Natural killer cell (primary cell): ENCODE results near the gene ABO. TPM values are rescaled to one million over a fixed set of nuclear protein-coding genes. Genes with fewer than 3 reads are reported as not detected.
"Not testable (repeated sequence)": the region's sequence is repeated elsewhere in the genome, so short reads cannot be mapped to it uniquely, and the experiment has no call there.

ENCODE experiments used
- ATAC-seq, 3 donors: fragments of 150-1000 bp in 2 of 3; fragments of 200-7000 bp in 1 of 3; cut with Tn5 transposase; 1 replicate in 1 of 3; 2 replicates in 2 of 3; pipeline ENCODE4 v1.10.0; 2021; ENCODE audit warnings: mild to moderate bottlenecking in 2 of 3, moderate library complexity in 2 of 3
- DNase-seq, 2 donors: peaks; one replicate each; pipeline versions ENCODE4 v3.0.0 to v3.0.0-alpha.2; 2013 to 2021; ENCODE audit warnings: mixed read lengths in 1 of 2
- H3K27ac ChIP-seq: one replicate; pipeline ENCODE4 v1.5.1; 2013; ENCODE audit warnings: mild to moderate bottlenecking, low read length
- H3K27me3 ChIP-seq: one replicate; pipeline ENCODE4 v1.6.1; 2013; ENCODE audit warnings: low read length; ENCODE audit not compliant: control insufficient read depth, insufficient read depth
- H3K36me3 ChIP-seq: one replicate; pipeline ENCODE4 v1.6.1; 2013; ENCODE audit warnings: low read length; ENCODE audit not compliant: control insufficient read depth, insufficient read depth
- H3K4me1 ChIP-seq: one replicate; pipeline ENCODE4 v1.6.1; 2013; ENCODE audit warnings: low read length; ENCODE audit not compliant: control insufficient read depth, insufficient read depth
- H3K4me3 ChIP-seq: one replicate; pipeline ENCODE4 v1.5.1; 2013; ENCODE audit warnings: low read length
- H3K9me3 ChIP-seq: one replicate; pipeline ENCODE4 v1.6.1; 2013; ENCODE audit warnings: low read length; ENCODE audit not compliant: control insufficient read depth, insufficient read depth
- H3K27ac Mint-ChIP-seq, 2 donors: one replicate each; pipeline ENCODE4 v1.8.0; 2022; ENCODE audit warnings: mild to moderate bottlenecking in 2 of 2, mixed read lengths in 2 of 2, moderate library complexity in 1 of 2
- H3K27me3 Mint-ChIP-seq, 2 donors: one replicate each; pipeline ENCODE4 v1.8.0; 2022; ENCODE audit warnings: low read depth in 2 of 2, mixed read lengths in 2 of 2
- H3K36me3 Mint-ChIP-seq: one replicate; pipeline ENCODE4 v1.8.0; 2022; ENCODE audit warnings: mixed read lengths
- H3K4me1 Mint-ChIP-seq, 2 donors: one replicate each; pipeline ENCODE4 v1.8.0; 2022; ENCODE audit warnings: mixed read lengths in 2 of 2
- H3K4me3 Mint-ChIP-seq: one replicate; pipeline ENCODE4 v1.8.0; 2022; ENCODE audit warnings: mild to moderate bottlenecking, moderate library complexity, mixed read lengths
- H3K9me3 Mint-ChIP-seq, 2 donors: one replicate each; pipeline ENCODE4 v1.8.0; 2022; ENCODE audit warnings: mixed read lengths in 2 of 2
- WGBS: methylation state at CpG from one replicate; pipeline ENCODE4 v1.1.7; 2013; ENCODE audit warnings: missing lambda C conversion rate; ENCODE audit not compliant: insufficient coverage; 5-methylcytosine and 5-hydroxymethylcytosine counted together
- intact Hi-C: fragments of 100-400 bp; cut with micrococcal nuclease; formaldehyde crosslinking; loops from one replicate; pipeline ENCODE4 v1.14.2; 2022
- total RNA-seq, 4 donors: library from RNA; stranded (reverse); fragments of 120-200 nt in 1 of 4; gene quantifications; one replicate each; pipeline versions ENCODE4 v1.2.3 to v1.2.4, GENCODE V29; 2013 to 2022
- TF ChIP-seq, protein P1 (sequence below): fragments of 200-600 bp; IDR thresholded peaks from one replicate; pipeline ENCODE4 v1.8.0; 2022; ENCODE audit warnings: antibody characterized with exemption

The ABO gene
- total RNA-seq, 3 donors from 2014 or later (not counting 1 experiment from before 2014, with no cell fraction given), result 0.20 to 4.2 (median 0.56) TPM

DNA sequence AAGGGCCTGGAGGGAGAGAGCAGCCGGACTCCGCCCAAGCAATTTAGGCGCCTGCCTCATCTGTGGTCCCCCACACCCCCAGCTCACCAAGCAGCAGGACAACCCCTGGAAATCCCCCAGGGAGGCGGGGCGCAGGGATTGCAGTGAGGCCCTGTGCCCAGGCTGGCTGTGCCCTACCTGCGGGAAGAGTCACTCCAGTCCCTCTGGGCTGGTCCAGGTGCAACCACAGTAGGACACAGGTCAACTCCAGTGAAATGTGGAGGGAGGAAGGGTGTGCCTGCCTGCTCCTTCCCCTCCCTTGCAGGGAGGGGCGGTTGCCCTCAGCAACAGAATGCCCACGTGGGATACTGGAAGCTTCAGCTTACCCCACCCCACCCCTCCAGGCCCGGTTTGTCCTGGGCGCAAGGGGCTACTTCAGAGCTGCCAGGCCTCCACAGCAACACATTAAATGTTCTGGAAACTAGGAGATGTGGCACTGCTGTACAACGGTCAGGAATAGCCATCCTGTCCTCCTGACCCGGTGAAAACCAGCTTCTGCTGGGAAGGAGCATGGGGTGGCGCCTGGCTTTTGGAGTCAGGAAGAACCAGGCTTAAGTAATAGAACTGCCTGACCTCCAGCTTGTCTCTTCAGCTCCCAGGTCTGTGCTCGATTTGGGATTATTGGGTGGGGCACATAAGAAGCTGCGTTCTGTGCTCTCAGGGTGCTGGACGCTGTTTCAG is 22.5 kb downstream of the ABO start:
- Histone ChIP-seq H3K4me1 (peaks cover 6% of the 10 kb centered on the region), H3K9me3 (no peaks in the 10 kb centered on the region), H3K4me3 (no peak overlapping the region), H3K36me3 (no peaks in the 10 kb centered on the region), H3K27ac (no peak overlapping the region), H3K27me3 (no peaks in the 10 kb centered on the region)
- Mint-ChIP-seq H3K36me3 (no peaks in the 10 kb centered on the region), H3K4me3 (no peak overlapping the region), H3K4me1 (peaks cover 6 to 7% of the 10 kb centered on the region in 2 donors), H3K27me3 (peaks cover 0 to 12% of the 10 kb centered on the region in 2 donors), H3K27ac (peak overlapping the region in 1 of 2 donors; percentile 15), H3K9me3 (no peaks in the 10 kb centered on the region)
- ATAC-seq (peak in 1 of 3 donors; percentile 64), DNase-seq (no peak)
- 74% methylated on average over 16 of the region's 16 CpGs for WGBS
- TF ChIP-seq, protein P1, sequence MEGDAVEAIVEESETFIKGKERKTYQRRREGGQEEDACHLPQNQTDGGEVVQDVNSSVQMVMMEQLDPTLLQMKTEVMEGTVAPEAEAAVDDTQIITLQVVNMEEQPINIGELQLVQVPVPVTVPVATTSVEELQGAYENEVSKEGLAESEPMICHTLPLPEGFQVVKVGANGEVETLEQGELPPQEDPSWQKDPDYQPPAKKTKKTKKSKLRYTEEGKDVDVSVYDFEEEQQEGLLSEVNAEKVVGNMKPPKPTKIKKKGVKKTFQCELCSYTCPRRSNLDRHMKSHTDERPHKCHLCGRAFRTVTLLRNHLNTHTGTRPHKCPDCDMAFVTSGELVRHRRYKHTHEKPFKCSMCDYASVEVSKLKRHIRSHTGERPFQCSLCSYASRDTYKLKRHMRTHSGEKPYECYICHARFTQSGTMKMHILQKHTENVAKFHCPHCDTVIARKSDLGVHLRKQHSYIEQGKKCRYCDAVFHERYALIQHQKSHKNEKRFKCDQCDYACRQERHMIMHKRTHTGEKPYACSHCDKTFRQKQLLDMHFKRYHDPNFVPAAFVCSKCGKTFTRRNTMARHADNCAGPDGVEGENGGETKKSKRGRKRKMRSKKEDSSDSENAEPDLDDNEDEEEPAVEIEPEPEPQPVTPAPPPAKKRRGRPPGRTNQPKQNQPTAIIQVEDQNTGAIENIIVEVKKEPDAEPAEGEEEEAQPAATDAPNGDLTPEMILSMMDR, result no peak
- intact Hi-C loops, result no loop called here

DNA sequence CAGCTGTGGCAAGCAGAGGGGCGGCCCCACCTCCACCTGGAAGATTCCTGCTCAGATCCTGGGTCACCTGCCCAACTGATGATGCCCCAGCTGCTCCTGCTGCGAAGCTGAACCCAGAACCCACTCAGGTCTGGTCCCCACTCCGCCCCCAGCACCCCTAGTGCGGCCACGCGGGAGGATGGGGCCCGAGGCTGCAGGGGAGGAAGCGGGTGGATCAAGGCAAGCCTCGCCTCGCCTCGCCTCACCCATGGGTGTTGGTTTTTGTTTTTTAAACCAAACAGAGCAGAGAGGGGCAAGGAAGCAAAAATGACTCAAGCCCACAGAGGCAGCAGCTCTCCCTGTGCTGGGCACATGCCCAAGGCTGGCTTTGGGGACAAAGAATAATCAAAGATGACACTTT is 23.2 kb downstream of the ABO start:
- peak overlapping the region; percentile 35 for H3K4me3 Mint-ChIP-seq
- DNase-seq (no peak), ATAC-seq (peak in 1 of 3 donors; percentile 77)
- intact Hi-C loops, result no loop called here
- peak overlapping the region in 1 of 2 donors; percentile 15 for H3K27ac Mint-ChIP-seq
- Histone ChIP-seq H3K4me3 (no peak overlapping the region), H3K27me3 (no peaks in the 10 kb centered on the region), H3K4me1 (peaks cover 5% of the 10 kb centered on the region), H3K9me3 (no peaks in the 10 kb centered on the region), H3K27ac (no peak overlapping the region), H3K36me3 (no peaks in the 10 kb centered on the region)
- peaks cover 4 to 5% of the 10 kb centered on the region in 2 donors for H3K4me1 Mint-ChIP-seq
- 43% methylated on average over 11 of the region's 11 CpGs for WGBS
- no peaks in the 10 kb centered on the region for H3K9me3 Mint-ChIP-seq
- H3K36me3 Mint-ChIP-seq, result no peaks in the 10 kb centered on the region
- TF ChIP-seq, protein P1, result no peak
- H3K27me3 Mint-ChIP-seq, result peaks cover 0 to 12% of the 10 kb centered on the region in 2 donors

DNA sequence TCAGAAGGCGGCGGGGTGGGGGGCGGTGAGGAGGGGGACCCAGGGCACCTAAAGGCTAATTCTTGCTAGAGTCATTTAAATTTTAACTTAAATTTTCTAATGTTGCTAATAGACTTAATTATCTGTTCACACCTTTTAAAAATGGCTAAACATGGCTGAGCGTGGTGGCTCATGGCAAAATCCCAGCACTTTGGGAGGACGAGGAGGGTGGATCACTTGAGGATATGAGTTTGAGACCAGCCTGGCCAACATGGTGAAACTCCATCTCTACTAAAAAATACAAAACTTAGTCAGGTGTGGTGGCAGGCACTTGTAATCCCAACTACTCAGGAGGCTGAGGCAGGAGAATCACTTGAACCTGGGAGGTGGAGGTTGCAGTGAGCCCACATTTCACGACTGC is 23.8 kb downstream of the ABO start:
- H3K27me3 Mint-ChIP-seq, H3K36me3 ChIP-seq, H3K27ac Mint-ChIP-seq, H3K4me3 Mint-ChIP-seq, H3K36me3 Mint-ChIP-seq, H3K9me3 Mint-ChIP-seq, H3K27ac ChIP-seq, ATAC-seq, H3K27me3 ChIP-seq, DNase-seq, intact Hi-C loops, H3K9me3 ChIP-seq, H3K4me1 ChIP-seq, H3K4me3 ChIP-seq, H3K4me1 Mint-ChIP-seq: not testable (repeated sequence)
- 100% methylated on average over 1 of the region's 6 CpGs for WGBS

DNA sequence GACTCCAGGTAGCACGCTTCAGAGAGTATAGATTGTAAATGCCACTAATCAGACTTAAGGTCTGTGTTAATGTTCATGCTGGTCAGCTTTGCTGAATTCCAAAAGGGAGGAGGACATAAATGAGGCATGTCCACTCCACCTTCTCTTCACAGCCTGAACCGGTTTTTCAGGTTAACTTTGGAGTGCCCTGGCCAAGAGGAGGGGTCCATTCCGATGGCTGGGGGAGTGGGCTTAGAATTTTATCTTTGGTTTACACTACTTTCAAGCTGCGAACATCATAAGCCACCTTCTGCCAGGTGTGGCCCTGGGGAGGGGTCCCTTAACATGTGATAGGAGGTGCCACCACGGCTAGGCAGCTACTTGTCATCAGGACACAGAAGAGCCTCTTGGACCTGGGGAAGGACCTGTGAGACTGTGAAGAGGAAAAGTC is 24.2 kb downstream of the ABO start:
- H3K4me1 Mint-ChIP-seq, result no peaks in the 10 kb centered on the region
- ATAC-seq, result no peak
- WGBS, result 86% methylated on average over 5 of the region's 5 CpGs
- H3K4me1 ChIP-seq, result no peaks in the 10 kb centered on the region
- peaks cover 0 to 10% of the 10 kb centered on the region in 2 donors for H3K27me3 Mint-ChIP-seq
- H3K36me3 Mint-ChIP-seq, result no peaks in the 10 kb centered on the region
- DNase-seq, result no peak
- TF ChIP-seq, protein P1, result no peak
- H3K27ac Mint-ChIP-seq, result no peak overlapping the region
- H3K36me3 ChIP-seq, result no peaks in the 10 kb centered on the region
- H3K4me3 ChIP-seq, result no peak overlapping the region
- no peaks in the 10 kb centered on the region for H3K27me3 ChIP-seq
- no peaks in the 10 kb centered on the region for H3K9me3 ChIP-seq
- H3K9me3 Mint-ChIP-seq, result no peaks in the 10 kb centered on the region
- intact Hi-C loops, result no loop called here
- no peak overlapping the region for H3K27ac ChIP-seq
- no peak overlapping the region for H3K4me3 Mint-ChIP-seq
